Osteoblast (primary cell): ENCODE measurements around the gene MALT1. TPM values are rescaled to one million over a fixed set of nuclear protein-coding genes. Genes with fewer than 3 reads are reported as not detected.
A peak's percentile ranks its signal among the peaks of the same experiment; 100 is the strongest.

Source experiments
- DNase-seq: peaks from one replicate; pipeline ENCODE4 v3.0.0; 2011; ENCODE audit warnings: low spot score, mixed read lengths; ENCODE audit not compliant: insufficient read length; ENCODE audit errors: missing footprints
- H2AFZ ChIP-seq: 2 replicates; pipeline ENCODE4 v1.6.0; 2011; ENCODE audit warnings: mild to moderate bottlenecking, low read length
- H3K27ac ChIP-seq: 2 replicates; pipeline ENCODE4 v1.5.1; 2011; ENCODE audit warnings: mild to moderate bottlenecking, low read depth, low read length, moderate library complexity
- H3K27me3 ChIP-seq: 2 replicates; pipeline ENCODE4 v1.6.0; 2012; ENCODE audit warnings: mild to moderate bottlenecking, control low read depth, inconsistent platforms, low read length, moderate library complexity; ENCODE audit not compliant: insufficient read depth
- H3K36me3 ChIP-seq: 2 replicates; pipeline ENCODE4 v1.5.1; 2011; ENCODE audit warnings: mild to moderate bottlenecking, low read length, control low read depth, moderate library complexity; ENCODE audit not compliant: insufficient read depth
- H3K4me1 ChIP-seq: 2 replicates; pipeline ENCODE4 v1.5.1; 2011; ENCODE audit warnings: mild to moderate bottlenecking, low read length, control low read depth, moderate library complexity; ENCODE audit not compliant: insufficient read depth
- H3K4me2 ChIP-seq: 2 replicates; pipeline ENCODE4 v1.6.0; 2011; ENCODE audit warnings: mild to moderate bottlenecking, low read length; ENCODE audit not compliant: insufficient read depth
- H3K4me3 ChIP-seq: fragments of 200-600 bp; sonication (generic); 3 replicates; pipeline ENCODE4 v1.5.1; 2012; ENCODE audit warnings: mild to moderate bottlenecking, low read length, inconsistent platforms; ENCODE audit not compliant: insufficient read depth
- H3K79me2 ChIP-seq: 2 replicates; pipeline ENCODE4 v1.6.0; 2012; ENCODE audit warnings: mild to moderate bottlenecking, low read length, control low read depth, inconsistent platforms; ENCODE audit not compliant: insufficient read depth
- H3K9me3 ChIP-seq: 2 replicates; pipeline ENCODE4 v1.5.1; 2011; ENCODE audit warnings: low read depth, low read length, control low read depth
- H4K20me1 ChIP-seq: 2 replicates; pipeline ENCODE4 v1.6.0; 2012; ENCODE audit warnings: mild to moderate bottlenecking, low read length, control low read depth; ENCODE audit not compliant: insufficient read depth
- CTCF ChIP-seq: IDR thresholded peaks from 2 replicates; pipeline ENCODE4 v1.5.1; 2011; ENCODE audit warnings: mild to moderate bottlenecking, low read depth, low read length, moderate library complexity; ENCODE audit errors: extremely low read depth
- total RNA-seq: library from RNA; depleted of rRNA; stranded (reverse); fragments of >200 nt; gene quantifications from 2 replicates; pipeline ENCODE4 v1.2.3, GENCODE V29; 2012

The MALT1 gene
- total RNA-seq, 1 donor: 55.7 TPM

GRCh38 chr18:58639237-58639636 is 32.0 kb upstream of the MALT1 start:
- H3K4me2 ChIP-seq: no peak overlapping the region
- peak overlapping the region; percentile 52 for H3K27ac ChIP-seq

GRCh38 chr18:58639751-58640427 is 31.4 kb upstream of the MALT1 start:
- Histone ChIP-seq H4K20me1 (no peaks in the 10 kb centered on the region), H3K27ac (peak overlapping the region; percentile 52), H3K36me3 (no peaks in the 10 kb centered on the region), H3K4me1 (peaks cover 31% of the 10 kb centered on the region), H3K9me3 (no peaks in the 10 kb centered on the region), H3K79me2 (no peaks in the 10 kb centered on the region), H3K4me3 (no peak overlapping the region), H2AFZ (peak overlapping the region; percentile 52), H3K4me2 (no peak overlapping the region), H3K27me3 (no peaks in the 10 kb centered on the region)
- peak; percentile 46 for DNase-seq
- no peak for TF ChIP-seq CTCF

More at GRCh38 chr18:58639237-58639636, 32.0 kb upstream of the MALT1 start:
- Histone ChIP-seq H3K4me3 (no peak overlapping the region), H3K27me3 (no peaks in the 10 kb centered on the region), H4K20me1 (no peaks in the 10 kb centered on the region), H2AFZ (no peak overlapping the region), H3K36me3 (no peaks in the 10 kb centered on the region), H3K79me2 (no peaks in the 10 kb centered on the region), H3K9me3 (no peaks in the 10 kb centered on the region), H3K4me1 (peaks cover 26% of the 10 kb centered on the region)
- TF ChIP-seq CTCF: no peak
- DNase-seq: no peak

- H2AFZ ChIP-seq: peak overlapping the region; percentile 52
- DNase-seq: no peak
These were observed 30.8 kb upstream of the MALT1 start for GRCh38 chr18:58640428-58640805.

More at GRCh38 chr18:58640428-58640805, 30.8 kb upstream of the MALT1 start:
- no peaks in the 10 kb centered on the region for H3K36me3 ChIP-seq
- H3K27ac ChIP-seq: peak overlapping the region; percentile 52
- no peaks in the 10 kb centered on the region for H3K9me3 ChIP-seq
- no peaks in the 10 kb centered on the region for H4K20me1 ChIP-seq
- H3K4me2 ChIP-seq: no peak overlapping the region
- no peak for TF ChIP-seq CTCF
- no peaks in the 10 kb centered on the region for H3K79me2 ChIP-seq
- H3K4me1 ChIP-seq: peaks cover 36% of the 10 kb centered on the region
- no peaks in the 10 kb centered on the region for H3K27me3 ChIP-seq
- H3K4me3 ChIP-seq: no peak overlapping the region
